Measurements from ENCODE around the gene FAXDC2. TPM values are rescaled to one million over a fixed set of nuclear protein-coding genes. Genes with fewer than 3 reads are reported as not detected.

FAXDC2 gene
- total and polyA plus RNA-seq, 2 of the 13 experiments (the other 11 are each of a cell fraction or from before 2014, with no cell fraction given) = 4.7 to 58.8 TPM

- TF ChIP-seq JUN (CRISPR knock-in tag; IDR thresholded peaks at IDR 0.05) (no peak), TOE1 (CRISPR knock-in tag; IDR thresholded peaks at IDR 0.05) (no peak; the same call in 1 of the 2 replicates), STAT5B (CRISPR knock-in tag; IDR thresholded peaks at IDR 0.05) (no peak), ZFAT (CRISPR knock-in tag; conservative IDR thresholded peaks at IDR 0.05) (no peak), MTA3 (CRISPR knock-in tag; IDR thresholded peaks at IDR 0.05) (no peak), CC2D1A (CRISPR knock-in tag; IDR thresholded peaks at IDR 0.05) (no peak), HMG20A (CRISPR knock-in tag; IDR thresholded peaks at IDR 0.05; ENCODE audit: borderline replicate concordance) (peak; percentile 29; the same call in 1 of the 2 replicates), MYC (CRISPR knock-in tag; IDR thresholded peaks at IDR 0.05; ENCODE audit: borderline replicate concordance) (peak; percentile 78), MBNL3 (CRISPR knock-in tag; conservative IDR thresholded peaks at IDR 0.05) (no peak), ZSCAN29 (CRISPR knock-in tag; conservative IDR thresholded peaks at IDR 0.05) (no peak), SP1 (IDR thresholded peaks at IDR 0.05) (no peak), SP1 (CRISPR knock-in tag; IDR thresholded peaks at IDR 0.05) (peak; percentile 83), CEBPG (CRISPR knock-in tag; IDR thresholded peaks at IDR 0.05) (no peak), ZSCAN20 (CRISPR knock-in tag; IDR thresholded peaks at IDR 0.05; ENCODE audit: borderline replicate concordance) (no peak), FIP1L1 (IDR thresholded peaks at IDR 0.05; ENCODE audit: borderline replicate concordance, insufficient read depth, low read depth, low read length) (no peak; the same call in 1 of the 2 replicates), POGK (CRISPR knock-in tag; conservative IDR thresholded peaks at IDR 0.05) (peak; percentile 77; the same call in 1 of the 2 replicates), EEA1 (CRISPR knock-in tag; IDR thresholded peaks at IDR 0.05; ENCODE audit: borderline replicate concordance) (peak; percentile 56; the same call in 1 of the 2 replicates), ZNF609 (CRISPR knock-in tag; IDR thresholded peaks at IDR 0.05; ENCODE audit: borderline replicate concordance) (peak; percentile 11; the same call in 1 of the 2 replicates), NFE2L1 (CRISPR knock-in tag; IDR thresholded peaks at IDR 0.05; ENCODE audit: borderline replicate concordance) (no peak), FOXO1 (CRISPR knock-in tag; IDR thresholded peaks at IDR 0.05) (peak; percentile 56), ZFP36L2 (CRISPR knock-in tag; IDR thresholded peaks at IDR 0.05) (no peak), ARNT2 (CRISPR knock-in tag; IDR thresholded peaks at IDR 0.05; ENCODE audit: low read depth) (peak; percentile 64; the same call in 1 of the 2 replicates), HNF4A (CRISPR knock-in tag; IDR thresholded peaks at IDR 0.05) (peak; percentile 27; the same call in 1 of the 2 replicates)
- TF ChIP-seq, protein P1, sequence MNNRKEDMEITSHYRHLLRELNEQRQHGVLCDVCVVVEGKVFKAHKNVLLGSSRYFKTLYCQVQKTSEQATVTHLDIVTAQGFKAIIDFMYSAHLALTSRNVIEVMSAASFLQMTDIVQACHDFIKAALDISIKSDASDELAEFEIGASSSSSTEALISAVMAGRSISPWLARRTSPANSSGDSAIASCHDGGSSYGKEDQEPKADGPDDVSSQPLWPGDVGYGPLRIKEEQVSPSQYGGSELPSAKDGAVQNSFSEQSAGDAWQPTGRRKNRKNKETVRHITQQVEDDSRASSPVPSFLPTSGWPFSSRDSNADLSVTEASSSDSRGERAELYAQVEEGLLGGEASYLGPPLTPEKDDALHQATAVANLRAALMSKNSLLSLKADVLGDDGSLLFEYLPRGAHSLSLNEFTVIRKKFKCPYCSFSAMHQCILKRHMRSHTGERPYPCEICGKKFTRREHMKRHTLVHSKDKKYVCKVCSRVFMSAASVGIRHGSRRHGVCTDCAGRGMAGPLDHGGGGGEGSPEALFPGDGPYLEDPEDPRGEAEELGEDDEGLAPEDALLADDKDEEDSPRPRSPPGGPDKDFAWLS (CRISPR knock-in tag; IDR thresholded peaks at IDR 0.05; ENCODE audit: borderline replicate concordance) = no peak
Measured at GRCh38 chr5:154858297-154858971, 8.0 kb upstream of the FAXDC2 start, which contains the start of gene CNOT8 (continued).

Measured in HepG2 (cell line).